BJ (cell line): ENCODE data around the gene CHRM3. TPM values are rescaled to one million over a fixed set of nuclear protein-coding genes. Genes with fewer than 3 reads are reported as not detected.

ENCODE experiments used
- CTCF ChIA-PET: fragments of 350-600 bp; formaldehyde crosslinking; extraction: SDS; loops from one replicate; lab custom pipeline; 2021; ENCODE audit warnings: antibody characterized with exemption, inconsistent platforms; lab: Yijun Ruan, JAX
- POLR2A ChIA-PET: fragments of 300-600 bp; sonication (Branson Sonifier 250); formaldehyde crosslinking; extraction: SDS; loops from one replicate; lab custom pipeline; 2021; ENCODE audit warnings: antibody characterized with exemption; lab: Charles Lee
- DNase-seq: peaks from one replicate; pipeline ENCODE4 v3.0.0-alpha.2; 2011; ENCODE audit warnings: low read depth
- H3K27me3 ChIP-seq: 2 replicates; pipeline ENCODE4 v1.6.0; 2011; ENCODE audit warnings: low read length; ENCODE audit not compliant: control insufficient read depth, insufficient read depth
- H3K36me3 ChIP-seq: 2 replicates; pipeline ENCODE4 v1.5.1; 2011; ENCODE audit warnings: low read length; ENCODE audit not compliant: control insufficient read depth, insufficient read depth
- H3K4me3 ChIP-seq: 2 replicates; pipeline ENCODE4 v1.5.1; 2011; ENCODE audit warnings: low read depth, mild to moderate bottlenecking, control low read depth, low read length
- CTCF ChIP-seq: IDR thresholded peaks from 2 replicates; pipeline ENCODE4 v1.5.1; 2011; ENCODE audit warnings: low read depth, mild to moderate bottlenecking, control low read depth, inconsistent platforms, low read length, moderate library complexity; ENCODE audit not compliant: insufficient read depth
- polyA plus RNA-seq: library from polyadenylated mRNA; depleted of rRNA; stranded (reverse); fragments of >200 nt; gene quantifications from 2 replicates; pipeline ENCODE4 v1.2.3, GENCODE V29; 2011

CHRM3 gene
- polyA plus RNA-seq, 1 experiment, result 0.72 TPM

DNA sequence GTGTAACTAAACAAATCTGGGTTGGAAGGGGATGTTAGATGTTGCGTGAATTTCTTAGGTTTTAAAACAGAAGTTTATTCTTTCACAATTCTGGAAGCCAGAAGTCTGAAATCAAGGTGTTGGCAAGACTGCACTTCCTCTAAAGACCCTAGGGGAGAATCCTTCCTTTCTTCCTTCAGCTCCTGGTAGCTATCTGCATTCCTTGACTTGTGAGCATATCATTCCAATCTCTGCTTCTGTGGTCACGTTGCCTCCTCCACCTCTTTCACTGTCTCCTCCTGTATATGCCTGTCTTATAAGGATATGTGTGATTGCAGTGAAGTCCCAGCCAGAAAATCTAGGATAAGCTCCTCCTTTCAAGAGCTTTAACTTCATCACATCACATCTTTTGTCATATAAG is 7.7 kb downstream of the CHRM3 start:
- no peak overlapping the region for H3K4me3 ChIP-seq
- no peaks in the 10 kb centered on the region for H3K27me3 ChIP-seq
- DNase-seq, result no peak
- H3K36me3 ChIP-seq, result no peaks in the 10 kb centered on the region
- ChIA-PET POLR2A (no interaction called here), CTCF (no interaction called here)
- TF ChIP-seq CTCF, result no peak

DNA sequence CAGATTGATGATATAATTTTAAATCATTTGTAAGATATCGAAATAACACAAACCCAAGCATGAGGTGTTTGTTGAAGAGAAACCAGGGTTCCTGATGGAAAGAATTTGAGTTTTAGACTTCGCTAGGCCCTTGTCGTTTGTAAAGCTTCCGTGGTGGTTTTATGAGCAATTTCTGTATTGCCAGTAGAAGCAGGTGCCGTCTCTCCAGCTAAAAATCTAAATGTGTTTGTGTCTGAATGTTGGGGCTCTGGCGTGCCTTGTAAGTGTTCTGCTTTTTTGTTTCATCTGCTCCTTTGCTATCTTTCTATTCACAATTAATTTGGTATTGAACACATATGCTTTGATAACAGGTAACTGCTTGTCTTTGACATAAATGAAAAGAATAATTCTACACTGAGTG is 27.5 kb downstream of the CHRM3 start:
- no peak overlapping the region for H3K4me3 ChIP-seq
- no peaks in the 10 kb centered on the region for H3K27me3 ChIP-seq
- TF ChIP-seq CTCF, result no peak
- no peak for DNase-seq
- POLR2A ChIA-PET, result no interaction called here
- H3K36me3 ChIP-seq, result no peaks in the 10 kb centered on the region
- CTCF ChIA-PET, result no interaction called here

GRCh38 chr1:239417221-239417620 is 30.9 kb downstream of the CHRM3 start:
- ChIA-PET CTCF (no interaction called here), POLR2A (no interaction called here)
- Histone ChIP-seq H3K27me3 (no peaks in the 10 kb centered on the region), H3K4me3 (no peak overlapping the region), H3K36me3 (no peaks in the 10 kb centered on the region)
- no peak for DNase-seq
- TF ChIP-seq CTCF, result no peak

GRCh38 chr1:239417986-239418640 is 31.7 kb downstream of the CHRM3 start:
- ChIA-PET POLR2A (no interaction called here), CTCF (no interaction called here)
- DNase-seq, result no peak
- TF ChIP-seq CTCF, result no peak
- H3K36me3 ChIP-seq, result no peaks in the 10 kb centered on the region
- no peak overlapping the region for H3K4me3 ChIP-seq
- no peaks in the 10 kb centered on the region for H3K27me3 ChIP-seq

DNA sequence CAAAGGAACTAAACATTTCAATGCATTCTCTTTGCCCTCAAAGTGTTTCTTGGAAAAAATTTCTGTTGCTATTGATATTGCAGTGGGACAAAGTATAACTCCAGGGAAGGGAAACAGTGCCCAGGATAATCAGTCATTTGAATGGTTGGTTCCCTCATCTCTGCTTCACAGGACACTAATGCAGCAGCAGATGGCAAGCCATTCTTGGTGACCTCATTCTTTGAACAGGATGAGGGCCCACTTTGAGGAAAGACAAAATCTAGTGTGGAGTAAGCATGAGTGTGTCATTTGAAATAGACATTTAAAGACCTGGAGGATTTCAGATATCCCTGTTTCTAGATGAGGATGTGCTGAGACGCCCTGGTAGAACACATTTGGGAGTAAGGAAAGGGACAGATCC is 32.3 kb downstream of the CHRM3 start:
- POLR2A ChIA-PET, result no interaction called here
- CTCF ChIA-PET, result no interaction called here

More for the DNA sequence above, 32.3 kb downstream of the CHRM3 start:
- no peaks in the 10 kb centered on the region for H3K36me3 ChIP-seq
- TF ChIP-seq CTCF, result no peak
- H3K4me3 ChIP-seq, result no peak overlapping the region
- H3K27me3 ChIP-seq, result no peaks in the 10 kb centered on the region
- DNase-seq, result no peak
